Stimulated activated CD4-positive, alpha-beta T cell treated with anti-CD3 and anti-CD28 coated beads, Interleukin-15, amount 100 ng/mL, for 48 hours (primary cell): Measurements from ENCODE around the gene TBC1D8B.

Source experiments
- DNase-seq, 2 donors: peaks; one replicate each; pipeline ENCODE4 v3.0.0-alpha.2; 2020; ENCODE audit warnings: low read depth in 2 of 2

TBC1D8B gene

DNA sequence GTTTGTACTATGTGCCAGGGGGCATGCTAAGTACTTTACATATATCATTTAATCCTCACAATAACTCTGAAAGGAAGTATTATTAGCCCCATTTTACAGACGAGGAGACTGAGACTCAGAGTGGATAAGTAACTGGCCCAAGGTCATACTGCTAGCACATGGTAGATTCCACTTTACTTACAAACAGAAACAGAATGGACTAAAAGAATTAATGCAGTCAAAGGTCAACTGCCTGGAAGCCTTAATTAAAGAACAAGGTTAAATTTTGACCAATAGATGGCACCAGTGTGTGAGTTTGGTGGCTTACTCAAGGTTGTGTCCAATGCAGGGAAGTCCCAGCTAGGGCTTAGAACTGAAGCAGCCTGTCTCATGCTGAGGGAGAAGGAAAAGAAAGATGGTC lies 96.0 kb downstream of the TBC1D8B start:
- no peak for DNase-seq

DNA sequence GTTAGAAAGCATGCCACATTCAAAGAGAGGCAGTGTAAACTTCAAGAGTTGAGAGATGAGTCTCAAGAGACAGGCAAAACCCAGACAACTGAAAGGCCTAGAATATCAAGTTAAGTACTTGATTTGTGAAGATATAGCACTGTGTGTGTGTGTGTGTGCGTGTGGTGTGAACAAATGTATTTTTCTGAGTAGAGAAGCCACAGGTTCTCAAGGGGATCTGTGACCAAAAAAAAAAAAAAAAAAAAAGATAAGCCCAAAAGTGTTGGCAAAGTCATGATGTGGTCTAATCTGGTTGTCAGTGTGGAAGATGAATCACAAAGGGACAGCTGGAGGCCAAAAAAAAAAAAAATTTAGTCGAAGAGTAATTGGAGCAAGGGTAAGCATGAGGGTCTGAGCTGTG lies 96.8 kb downstream of the TBC1D8B start:
- DNase-seq = no peak

DNA sequence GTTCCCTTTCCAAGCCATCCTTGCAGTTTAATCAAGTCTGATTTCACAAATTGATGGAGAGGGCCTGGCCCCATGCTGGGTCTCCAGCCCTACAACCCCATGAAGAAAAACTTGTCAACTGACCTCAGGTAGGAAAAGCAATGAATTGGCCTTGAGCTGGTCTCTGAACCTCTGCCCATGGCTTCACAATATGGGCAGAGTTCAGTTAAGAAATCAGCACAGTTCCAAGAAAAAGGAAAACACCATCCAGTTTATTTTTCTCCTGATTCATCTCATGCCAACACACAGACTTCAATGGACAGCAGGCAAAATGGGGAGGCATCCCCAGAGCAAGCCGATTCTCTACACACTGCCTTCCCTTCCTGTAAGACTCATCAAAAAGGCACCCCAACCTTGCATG lies 97.4 kb downstream of the TBC1D8B start:
- no peak for DNase-seq

DNA sequence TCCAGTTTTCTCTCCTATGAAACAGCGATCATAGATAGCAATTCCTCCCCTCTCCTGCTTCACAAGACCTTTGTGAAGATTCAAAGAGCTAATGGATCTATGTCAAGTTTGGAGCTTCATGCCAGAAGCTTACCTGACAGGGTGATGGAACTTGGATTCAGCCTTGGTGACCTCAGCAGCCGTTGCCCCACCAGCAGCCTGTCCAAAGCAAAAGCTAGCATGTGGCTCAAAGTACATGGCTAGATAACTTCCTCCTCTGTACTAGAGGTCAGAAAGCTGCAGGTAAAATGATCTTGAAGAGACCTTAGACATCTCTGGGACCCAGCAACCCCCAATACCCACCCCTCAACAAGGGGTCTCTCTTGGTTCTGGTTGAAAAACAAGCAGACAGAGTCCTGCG lies 98.9 kb downstream of the TBC1D8B start:
- no peak for DNase-seq

DNA sequence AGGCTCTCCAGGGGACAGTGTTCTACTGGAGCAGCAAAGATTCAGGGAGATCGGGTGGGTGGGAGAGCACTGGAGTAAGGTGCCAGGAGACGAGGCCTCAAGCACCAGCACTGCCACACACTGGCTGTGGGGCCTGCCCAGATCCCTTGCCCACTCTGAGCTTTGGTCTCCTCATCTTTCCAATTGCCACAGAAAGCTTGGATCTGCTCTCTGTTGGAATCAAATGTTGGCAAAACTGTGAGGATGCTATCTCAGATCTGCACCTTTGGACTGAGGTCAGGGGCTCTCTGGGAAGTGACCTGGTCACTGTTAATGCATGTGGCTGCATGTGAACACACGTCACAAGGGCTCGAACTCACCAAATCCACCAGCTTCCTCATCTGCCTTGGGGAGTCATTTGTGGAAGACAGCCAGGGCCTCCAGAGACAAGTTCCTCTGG lies 99.3 kb downstream of the TBC1D8B start:
- no peak for DNase-seq

DNA sequence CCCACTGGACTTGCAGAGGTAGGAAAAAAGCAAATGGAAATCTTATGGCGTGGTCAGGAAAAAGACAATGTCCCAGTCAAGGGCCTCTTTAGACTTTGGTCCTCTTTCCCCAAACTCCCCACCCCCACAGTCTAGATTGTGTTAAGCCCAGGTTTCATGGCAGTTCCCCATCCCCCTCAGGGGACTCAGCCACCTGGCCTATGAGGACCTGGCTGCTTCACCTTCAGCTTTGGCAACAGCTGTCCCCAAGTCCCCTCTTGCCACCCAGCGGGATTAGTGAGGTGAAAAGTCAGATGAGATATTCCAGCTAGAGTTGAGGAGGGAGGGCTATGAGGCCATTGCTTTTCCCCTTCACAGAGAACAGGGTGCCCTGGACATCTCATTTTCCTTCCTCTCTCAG lies 100.2 kb downstream of the TBC1D8B start:
- no peak for DNase-seq

DNA sequence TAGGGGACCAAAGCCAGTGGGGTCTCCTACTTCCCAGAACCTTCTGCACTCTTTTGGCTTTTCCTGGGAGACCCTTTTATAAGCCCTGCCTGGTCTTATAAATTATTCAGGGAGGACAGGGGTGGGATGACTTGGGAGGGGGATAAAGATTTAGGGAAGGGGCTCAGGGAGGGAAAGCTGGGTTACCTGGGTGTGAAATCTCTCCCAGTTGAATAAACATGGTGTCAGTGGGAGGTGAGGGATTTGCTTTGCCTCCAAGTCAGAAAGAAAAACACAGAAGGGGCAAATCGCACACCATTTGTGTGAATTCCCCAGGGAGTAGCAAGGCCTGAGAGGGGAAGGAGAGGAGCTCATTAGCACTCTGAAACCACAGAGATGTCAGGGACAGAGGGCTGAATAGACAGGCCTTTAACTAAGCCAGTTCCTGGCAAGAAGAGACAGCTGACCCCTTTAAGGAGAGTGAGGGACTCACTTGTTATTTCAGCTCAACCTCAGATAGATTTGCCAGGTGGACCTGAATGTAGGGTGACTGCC lies 100.9 kb downstream of the TBC1D8B start, which contains the start of gene RIPPLY1:
Gene RIPPLY1 (minus strand): TSS at position 51 of the 534 bp plus-strand sequence. CDS start 54 bp downstream, outside the sequence.
- DNase-seq = no peak

DNA sequence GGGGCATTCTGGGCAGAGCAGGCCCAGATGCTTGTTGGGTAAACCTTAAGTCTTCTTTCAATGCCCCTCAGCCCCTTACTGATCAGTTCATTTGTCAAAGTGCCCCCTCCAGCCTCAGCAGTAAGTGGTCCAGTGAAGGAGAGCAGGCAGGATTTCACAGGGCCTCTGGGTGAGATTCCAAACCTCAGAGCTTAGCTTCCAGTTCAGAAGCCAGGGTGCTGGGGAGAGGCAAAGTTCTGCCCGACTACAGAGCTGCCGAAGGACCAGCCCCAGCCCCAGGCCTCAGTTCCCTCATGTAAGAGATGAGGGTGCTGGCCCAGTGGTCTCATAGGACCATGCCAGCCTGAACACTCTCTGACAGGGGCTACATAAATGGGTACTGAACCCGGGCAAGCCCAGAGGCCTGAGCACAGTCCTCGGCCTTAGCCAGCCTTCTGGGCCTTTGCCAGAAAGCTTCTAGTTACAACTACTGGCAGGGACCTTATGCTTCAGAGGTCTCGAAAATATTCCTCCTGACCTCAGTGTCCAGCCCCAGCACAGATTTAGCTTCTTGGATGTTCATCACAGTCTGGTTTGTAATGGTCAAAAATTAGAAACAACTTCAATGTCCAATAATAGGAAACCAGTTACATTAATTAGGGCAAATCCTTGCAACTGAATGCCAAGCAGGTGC lies 101.5 kb downstream of the TBC1D8B start:
- DNase-seq = no peak

DNA sequence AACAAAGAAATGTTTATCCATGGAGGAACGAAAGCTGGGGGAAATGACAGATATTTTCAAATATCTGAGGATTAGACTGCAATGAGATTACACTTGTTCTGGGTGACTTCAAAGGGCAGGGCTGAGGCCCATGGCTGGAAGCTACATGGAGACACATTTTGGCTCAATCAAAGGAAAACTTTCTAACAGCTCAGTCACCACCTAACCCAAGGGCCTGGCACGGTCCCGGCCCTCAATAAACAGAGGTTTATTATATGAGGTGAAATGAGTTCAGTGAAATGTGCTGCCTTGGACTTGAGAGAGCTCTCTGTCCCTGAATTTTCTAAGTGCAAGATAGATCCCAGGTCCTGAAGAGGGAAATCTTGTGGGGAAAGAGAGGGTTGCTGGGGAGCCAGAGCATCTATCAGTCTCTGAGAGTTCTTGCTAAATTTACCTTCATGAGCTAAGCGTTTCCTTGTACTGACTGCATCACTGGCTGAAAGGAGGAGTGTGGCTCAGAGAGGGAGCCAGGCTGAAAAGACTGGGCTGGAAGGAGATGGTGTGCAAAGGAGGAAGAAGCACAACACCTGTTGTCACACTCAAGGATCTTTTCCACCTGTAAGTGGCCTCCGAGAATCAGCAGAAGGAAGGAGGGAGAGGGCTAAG lies 102.7 kb downstream of the TBC1D8B start:
- no peak for DNase-seq

DNA sequence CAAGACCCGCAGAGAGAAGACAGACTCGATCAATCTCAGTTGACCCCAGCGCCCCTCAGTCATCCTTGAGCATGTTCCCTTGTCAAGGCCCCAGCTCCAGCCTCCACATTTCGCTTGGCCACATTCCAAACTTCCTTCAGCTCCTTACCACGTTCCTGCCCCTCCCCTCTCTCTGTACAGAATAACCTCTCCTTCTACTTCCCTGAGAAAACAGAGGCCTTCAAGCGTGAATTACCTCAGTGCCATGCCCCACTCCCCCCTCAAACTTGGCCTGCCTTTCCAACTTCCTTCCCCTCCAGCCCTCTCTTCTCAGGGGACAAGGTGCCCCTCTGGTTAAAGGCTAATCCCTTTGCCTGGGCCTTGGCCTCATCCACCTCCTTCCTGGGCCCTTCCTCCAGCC lies 103.9 kb downstream of the TBC1D8B start:
- no peak for DNase-seq

DNA sequence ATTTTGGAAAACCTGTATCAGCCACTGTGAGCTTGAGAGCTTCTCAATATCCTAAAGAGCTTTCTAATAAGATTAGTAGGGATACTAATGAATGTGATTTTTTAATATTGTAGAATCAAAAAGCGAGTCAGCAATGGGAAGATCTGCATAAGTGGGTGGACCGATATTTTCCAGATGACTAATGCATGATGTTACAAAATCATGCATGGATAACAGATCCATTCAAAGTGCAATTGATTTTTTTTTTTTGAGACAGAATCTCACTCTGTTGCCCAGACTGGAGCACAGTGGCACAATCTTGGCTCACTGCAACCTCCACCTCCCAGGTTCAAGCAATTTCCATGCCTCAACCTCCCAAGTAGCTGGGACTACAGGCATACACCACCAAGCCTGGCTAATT lies 110.4 kb downstream of the TBC1D8B start:
- no peak for DNase-seq

DNA sequence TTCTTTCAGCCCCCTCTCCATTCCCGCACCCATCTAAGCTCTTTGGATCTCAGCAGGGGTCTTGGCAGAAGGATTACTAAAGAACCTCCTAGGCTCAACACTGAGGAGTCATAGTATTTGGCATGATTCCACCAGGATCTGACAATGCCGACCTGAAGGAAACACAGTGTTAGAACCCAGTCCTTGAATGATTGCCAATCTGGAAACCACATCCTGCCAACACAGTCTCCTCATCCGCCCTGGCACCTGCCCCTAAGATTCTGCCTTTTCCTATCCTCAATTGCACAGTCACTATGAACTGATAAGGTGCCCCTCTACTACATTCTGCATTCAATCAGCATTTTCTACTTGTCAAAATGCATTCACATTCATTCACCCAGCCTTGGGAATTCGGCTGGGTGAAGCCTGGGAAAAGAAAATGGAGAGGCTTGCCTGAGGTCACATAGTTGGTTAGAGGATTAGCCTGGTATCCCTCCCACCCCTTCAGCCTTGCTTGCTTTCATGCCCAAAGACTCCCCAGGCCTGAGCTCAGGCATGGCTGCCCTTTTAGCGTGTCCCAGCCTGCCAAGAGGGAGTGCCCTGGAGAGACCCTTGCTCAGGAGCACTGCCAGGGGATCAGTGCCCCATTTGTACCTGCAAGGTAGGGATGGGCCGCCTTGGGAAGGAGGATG lies 115.5 kb downstream of the TBC1D8B start:
- no peak for DNase-seq

DNA sequence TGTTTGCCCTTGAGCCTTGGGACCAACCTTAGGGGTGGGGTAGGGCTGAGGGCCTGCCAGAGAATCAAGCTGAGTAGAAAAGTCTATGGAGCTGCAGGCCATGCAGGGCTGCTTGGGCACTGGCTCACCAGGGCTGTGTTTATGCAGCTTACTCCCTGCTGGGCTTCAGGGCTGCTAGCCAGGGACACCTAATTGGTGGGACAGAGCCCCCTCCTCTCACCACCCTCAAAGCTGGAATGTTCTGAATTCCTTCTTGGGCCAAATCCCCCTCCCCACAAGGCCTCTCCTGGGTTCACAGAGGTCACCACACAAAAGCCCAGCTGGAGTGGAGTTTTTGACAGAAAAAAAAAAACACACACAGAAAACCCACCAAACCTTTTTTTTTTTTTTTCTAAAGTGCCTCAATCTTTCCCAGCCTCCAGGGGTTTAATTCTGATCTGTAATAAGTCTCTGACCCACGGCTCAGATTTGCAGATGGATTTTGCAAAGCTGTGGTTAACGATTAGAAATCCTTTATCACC lies 117.5 kb downstream of the TBC1D8B start, which contains the start of gene CLDN2:
Gene CLDN2 (plus strand): TSS at position 471 of the 521 bp plus-strand sequence. CDS start 7,827 bp downstream, outside the sequence.
- no peak for DNase-seq

DNA sequence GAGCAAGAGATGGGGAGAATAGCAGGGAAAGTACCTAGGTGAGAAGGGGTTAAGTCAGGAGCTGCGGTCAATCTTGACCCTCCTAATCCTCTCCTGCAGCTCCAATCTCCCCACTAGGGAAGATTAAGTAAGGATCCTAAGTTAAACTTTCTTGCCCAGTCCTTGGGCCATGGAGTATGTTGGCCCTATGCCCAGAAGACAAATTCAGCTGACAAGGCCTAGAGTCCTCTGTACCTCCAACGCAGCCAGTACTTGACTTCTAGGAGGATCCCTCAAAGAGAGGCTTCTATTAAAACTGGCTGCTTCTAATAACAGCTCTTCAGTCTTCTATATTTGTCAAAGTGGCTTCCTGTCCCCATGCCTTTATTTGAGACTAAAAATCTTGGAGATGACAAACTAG lies 119.2 kb downstream of the TBC1D8B start:
- DNase-seq = no peak
